Mesothelial cell of epicardium (in vitro differentiated cells): ENCODE measurements around the gene EFCAB8. TPM values are rescaled to one million over a fixed set of nuclear protein-coding genes. Genes with fewer than 3 reads are reported as not detected.
"Not testable (repeated sequence)": the region's sequence is repeated elsewhere in the genome, so short reads cannot be mapped to it uniquely, and the experiment has no call there.

Experiments
- DNase-seq, 2 experiments: peaks; one replicate each; pipeline ENCODE4 v3.0.0; 2021; ENCODE audit warnings: low spot score in 2 of 2; ENCODE audit not compliant: unreplicated experiment in 2 of 2
- H3K27ac Mint-ChIP-seq: 2 replicates; pipeline ENCODE4 v1.8.0; 2021; ENCODE audit warnings: mixed read lengths
- H3K27me3 Mint-ChIP-seq: 2 replicates; pipeline ENCODE4 v1.8.0; 2021; ENCODE audit warnings: low read depth, mixed read lengths
- H3K36me3 Mint-ChIP-seq: 2 replicates; pipeline ENCODE4 v1.8.0; 2021; ENCODE audit warnings: mixed read lengths
- H3K4me1 Mint-ChIP-seq: 2 replicates; pipeline ENCODE4 v1.8.0; 2021; ENCODE audit warnings: mixed read lengths
- H3K4me3 Mint-ChIP-seq: 2 replicates; pipeline ENCODE4 v1.8.0; 2021; ENCODE audit warnings: mild to moderate bottlenecking, moderate library complexity, mixed read lengths
- H3K9me3 Mint-ChIP-seq: 2 replicates; pipeline ENCODE4 v1.8.0; 2021; ENCODE audit warnings: mixed read lengths
- total RNA-seq: library from RNA; stranded (reverse); gene quantifications from 3 replicates; pipeline ENCODE4 v1.2.1, GENCODE V29; 2021
- TF ChIP-seq, protein P1 (sequence below): fragments of 200-600 bp; sonication (generic); IDR thresholded peaks from one replicate; pipeline ENCODE4 v1.5.0; 2021; ENCODE audit warnings: antibody characterized with exemption; ENCODE audit not compliant: unreplicated experiment

EFCAB8 gene
- total RNA-seq, 1 donor from 2014 or later, result 0.47 TPM

DNA sequence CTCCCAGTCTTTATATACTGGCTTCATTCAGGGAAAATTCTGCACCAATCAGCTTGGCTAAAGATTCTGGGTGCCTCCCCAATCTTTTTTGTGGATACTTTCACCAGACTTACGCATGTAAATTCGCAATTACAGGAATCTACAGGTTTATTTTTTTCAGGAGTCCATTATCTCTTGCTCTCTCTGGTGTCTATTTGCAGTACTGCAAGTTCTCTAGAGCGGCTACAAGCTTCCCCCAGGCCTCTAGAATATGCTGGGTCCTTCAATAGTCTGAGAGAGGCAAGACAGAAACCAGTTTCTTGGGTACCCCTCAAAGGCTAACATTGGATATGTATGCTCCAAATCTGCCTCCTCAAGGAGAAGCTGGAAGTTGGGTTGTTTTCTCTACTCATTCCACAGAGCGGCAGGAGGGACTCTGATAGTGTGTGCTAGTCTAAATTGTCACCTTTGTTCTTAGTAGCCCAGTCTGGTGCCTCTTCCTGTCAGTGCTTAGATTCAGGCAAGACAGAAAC is 87.0 kb downstream of the EFCAB8 start:
- DNase-seq, result no peak
- Mint-ChIP-seq H3K27ac (no peak overlapping the region), H3K9me3 (peaks cover 10% of the 10 kb centered on the region), H3K27me3 (peaks cover 26% of the 10 kb centered on the region), H3K4me3 (no peak overlapping the region), H3K36me3 (peaks cover 1% of the 10 kb centered on the region), H3K4me1 (peaks cover 8% of the 10 kb centered on the region)
- TF ChIP-seq, protein P1, sequence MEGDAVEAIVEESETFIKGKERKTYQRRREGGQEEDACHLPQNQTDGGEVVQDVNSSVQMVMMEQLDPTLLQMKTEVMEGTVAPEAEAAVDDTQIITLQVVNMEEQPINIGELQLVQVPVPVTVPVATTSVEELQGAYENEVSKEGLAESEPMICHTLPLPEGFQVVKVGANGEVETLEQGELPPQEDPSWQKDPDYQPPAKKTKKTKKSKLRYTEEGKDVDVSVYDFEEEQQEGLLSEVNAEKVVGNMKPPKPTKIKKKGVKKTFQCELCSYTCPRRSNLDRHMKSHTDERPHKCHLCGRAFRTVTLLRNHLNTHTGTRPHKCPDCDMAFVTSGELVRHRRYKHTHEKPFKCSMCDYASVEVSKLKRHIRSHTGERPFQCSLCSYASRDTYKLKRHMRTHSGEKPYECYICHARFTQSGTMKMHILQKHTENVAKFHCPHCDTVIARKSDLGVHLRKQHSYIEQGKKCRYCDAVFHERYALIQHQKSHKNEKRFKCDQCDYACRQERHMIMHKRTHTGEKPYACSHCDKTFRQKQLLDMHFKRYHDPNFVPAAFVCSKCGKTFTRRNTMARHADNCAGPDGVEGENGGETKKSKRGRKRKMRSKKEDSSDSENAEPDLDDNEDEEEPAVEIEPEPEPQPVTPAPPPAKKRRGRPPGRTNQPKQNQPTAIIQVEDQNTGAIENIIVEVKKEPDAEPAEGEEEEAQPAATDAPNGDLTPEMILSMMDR, result no peak

DNA sequence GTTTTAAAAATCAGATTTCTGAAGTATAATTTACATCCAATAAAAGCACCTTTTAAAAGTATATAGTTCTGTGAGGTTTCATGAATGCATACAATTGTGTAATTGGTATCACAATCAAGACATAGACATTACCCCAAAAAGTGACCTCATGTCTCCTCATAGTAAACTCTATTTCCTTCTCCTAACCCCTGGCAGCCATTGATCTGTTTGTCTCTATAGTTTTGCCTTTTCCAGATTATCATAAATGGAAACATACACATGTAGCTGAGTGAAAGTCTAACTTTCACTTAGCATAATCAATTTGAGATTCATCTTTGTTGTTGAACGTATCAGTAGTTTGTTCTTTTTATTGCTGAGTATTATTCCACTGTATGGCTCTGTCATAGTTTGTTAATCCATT is 87.9 kb downstream of the EFCAB8 start:
- Mint-ChIP-seq H3K4me1 (peaks cover 12% of the 10 kb centered on the region), H3K4me3 (no peak overlapping the region), H3K9me3 (peaks cover 5% of the 10 kb centered on the region), H3K27ac (no peak overlapping the region), H3K36me3 (no peaks in the 10 kb centered on the region), H3K27me3 (peaks cover 31% of the 10 kb centered on the region)
- TF ChIP-seq, protein P1, result no peak
- no peak for DNase-seq

DNA sequence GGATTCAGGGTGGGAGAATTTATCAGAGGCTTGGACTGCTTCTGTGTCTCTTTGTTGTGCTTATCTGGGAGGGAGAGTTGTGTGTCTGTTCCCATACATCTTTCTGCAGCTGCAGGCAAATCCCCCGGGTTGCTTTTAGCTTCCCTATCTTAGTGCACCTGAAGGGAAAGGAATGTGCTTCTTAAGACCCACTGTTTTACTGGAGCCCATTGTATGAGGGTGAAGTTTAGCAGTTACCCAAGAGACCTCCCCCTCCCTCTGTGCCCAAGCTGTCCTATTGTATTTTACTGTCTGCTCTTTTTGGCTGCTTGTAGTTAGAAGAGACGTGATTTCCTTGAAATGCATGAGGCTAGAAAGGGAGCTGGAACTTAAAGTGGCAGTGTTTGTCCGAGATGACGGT is 91.8 kb downstream of the EFCAB8 start:
- not testable (repeated sequence) for H3K9me3 Mint-ChIP-seq, DNase-seq, H3K27ac Mint-ChIP-seq, H3K36me3 Mint-ChIP-seq, H3K4me3 Mint-ChIP-seq
- Mint-ChIP-seq H3K4me1 (peaks cover 12% of the 10 kb centered on the region), H3K27me3 (peaks cover 46% of the 10 kb centered on the region)

DNA sequence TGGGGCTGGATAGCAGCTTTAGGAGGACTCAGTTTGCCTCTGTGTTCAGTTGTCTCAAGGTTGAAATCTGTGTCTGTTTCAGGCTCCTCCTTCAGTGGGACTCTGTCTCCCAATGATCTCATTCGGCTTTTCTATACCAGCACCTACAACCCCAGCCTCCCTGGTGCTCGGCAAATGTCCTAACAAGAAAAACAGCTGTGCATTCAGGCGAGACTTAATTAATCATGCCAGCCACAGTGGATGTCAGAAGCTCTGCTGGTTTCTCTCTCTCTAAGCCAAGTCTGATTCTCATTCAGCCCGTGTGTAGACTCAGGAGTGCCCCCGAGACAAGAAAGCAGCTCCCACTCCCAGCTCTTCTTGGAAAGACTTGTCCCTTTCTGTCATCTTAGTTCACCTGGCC is 98.7 kb downstream of the EFCAB8 start:
- H3K27me3 Mint-ChIP-seq, result peaks cover 9% of the 10 kb centered on the region
- peaks cover 4% of the 10 kb centered on the region for H3K36me3 Mint-ChIP-seq
- no peak overlapping the region for H3K4me3 Mint-ChIP-seq

DNA sequence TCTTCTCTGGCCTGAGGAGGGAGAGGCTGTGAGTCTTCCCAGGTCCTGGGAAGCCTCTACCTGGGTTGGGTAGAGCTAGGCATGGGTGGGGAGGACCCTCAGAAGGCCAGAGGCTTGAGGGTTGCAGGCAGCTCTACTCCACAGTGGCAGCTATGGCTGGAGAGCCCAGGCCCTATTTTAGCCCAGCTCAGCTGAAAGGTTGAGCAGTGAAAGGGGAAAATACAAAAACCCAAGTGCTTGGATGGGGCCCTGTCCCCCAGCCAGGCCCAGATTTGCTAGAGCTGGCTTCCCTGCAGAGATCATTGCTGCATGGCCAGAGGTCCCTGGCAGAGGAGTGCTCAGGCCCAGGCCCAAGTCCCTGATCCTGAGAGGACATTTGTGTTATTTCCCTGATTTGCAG is 99.9 kb downstream of the EFCAB8 start:
- Mint-ChIP-seq H3K4me1 (no peaks in the 10 kb centered on the region), H3K27ac (no peak overlapping the region), H3K9me3 (peaks cover 22% of the 10 kb centered on the region), H3K4me3 (no peak overlapping the region), H3K27me3 (no peaks in the 10 kb centered on the region), H3K36me3 (peaks cover 4% of the 10 kb centered on the region)
- TF ChIP-seq, protein P1, result no peak
- DNase-seq, result no peak

More for the DNA sequence above, 98.7 kb downstream of the EFCAB8 start:
- H3K9me3 Mint-ChIP-seq, result peaks cover 26% of the 10 kb centered on the region
- no peak overlapping the region for H3K27ac Mint-ChIP-seq
- TF ChIP-seq, protein P1, result no peak
- no peak for DNase-seq
- H3K4me1 Mint-ChIP-seq, result no peaks in the 10 kb centered on the region

DNA sequence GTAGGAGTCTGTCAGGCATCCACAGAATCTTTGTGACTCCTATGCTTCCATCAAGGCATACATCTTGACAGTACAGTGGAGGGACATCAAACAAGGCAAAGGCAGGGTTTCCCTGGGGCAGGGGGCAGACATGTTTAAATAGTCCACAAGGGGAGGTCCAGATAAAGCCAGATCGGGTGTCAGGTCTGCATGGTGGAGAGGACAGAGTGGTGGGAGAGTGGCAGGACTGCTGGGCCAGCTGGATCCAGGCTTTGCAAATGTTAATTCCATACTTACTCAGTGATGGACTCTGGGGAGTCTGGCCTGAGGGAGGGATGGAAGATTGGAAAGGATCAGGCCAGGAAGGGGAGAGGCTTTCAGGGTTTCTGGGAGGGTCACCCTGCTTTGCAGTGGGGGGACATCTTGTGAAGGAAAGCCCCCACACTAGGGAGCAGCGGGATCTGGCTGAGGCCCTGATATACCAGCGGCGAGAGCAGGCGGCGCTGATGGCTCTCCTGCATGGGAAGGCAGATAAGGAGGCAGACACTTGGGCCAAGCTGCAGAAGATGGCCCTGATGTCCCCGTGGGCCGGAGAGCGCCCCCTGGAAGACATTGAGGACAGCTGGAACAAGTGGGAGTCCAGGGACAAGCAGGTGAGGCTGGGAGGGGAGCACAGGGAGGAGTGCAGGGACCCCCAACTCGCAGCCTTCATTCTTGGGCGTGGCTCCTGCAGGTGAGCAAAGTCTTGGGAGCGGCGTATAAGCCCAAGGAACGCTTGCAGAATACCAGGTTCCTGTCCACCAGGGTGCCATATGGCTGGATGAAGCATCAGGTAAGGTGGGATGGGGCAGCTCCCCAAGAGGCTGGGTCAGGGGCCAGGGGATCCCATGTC is 100.9 kb downstream of the EFCAB8 start:
- no peaks in the 10 kb centered on the region for H3K4me1 Mint-ChIP-seq
- no peak overlapping the region for H3K27ac Mint-ChIP-seq
- peaks cover 4% of the 10 kb centered on the region for H3K36me3 Mint-ChIP-seq
- DNase-seq, result no peak
- H3K9me3 Mint-ChIP-seq, result peaks cover 17% of the 10 kb centered on the region
- H3K27me3 Mint-ChIP-seq, result peaks cover 3% of the 10 kb centered on the region
- no peak overlapping the region for H3K4me3 Mint-ChIP-seq
- TF ChIP-seq, protein P1, result no peak
